ENCODE results near the gene UBXN10.
A peak's percentile ranks its signal among the peaks of the same experiment; 100 is the strongest.

UBXN10 gene

DNA sequence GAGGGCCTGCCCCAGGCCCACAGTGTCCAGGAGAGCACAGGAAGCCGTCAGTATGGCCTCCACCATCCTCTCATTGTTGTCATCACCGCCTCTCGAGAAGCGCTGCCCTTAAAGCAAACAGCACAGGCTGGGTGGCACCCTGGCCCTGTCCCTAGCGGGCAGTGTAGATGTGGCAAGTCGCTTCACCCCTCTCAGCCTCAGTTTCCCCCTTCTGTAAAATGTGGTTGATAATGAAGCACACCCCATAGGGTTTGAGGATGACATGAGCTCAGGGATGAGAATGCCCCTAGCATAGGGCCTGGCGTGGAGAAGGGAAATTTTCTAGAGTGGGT lies 33.3 kb upstream of the UBXN10 start:
- no peak for DNase-seq

DNA sequence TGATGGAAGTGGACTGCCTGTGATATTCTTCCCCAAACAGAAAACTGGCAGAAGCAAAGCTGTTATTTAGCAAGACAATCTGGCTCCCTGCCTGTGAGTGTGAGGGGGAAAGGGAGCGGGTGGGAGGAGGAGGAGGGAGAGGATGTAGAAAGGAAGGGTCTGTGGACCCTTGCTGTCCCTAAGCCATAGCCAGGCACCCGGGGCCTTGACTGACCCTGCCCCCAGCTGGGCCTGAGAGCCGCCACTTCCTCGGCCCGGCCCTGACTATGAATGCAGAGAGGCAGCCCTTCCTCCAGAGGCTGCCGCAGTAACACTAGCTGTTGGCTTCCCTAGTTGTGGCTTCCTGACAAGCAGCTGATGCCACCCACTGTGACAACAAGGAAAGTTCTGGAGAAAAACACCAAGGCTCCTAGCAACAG lies 32.9 kb upstream of the UBXN10 start:
- no peak for DNase-seq

DNA sequence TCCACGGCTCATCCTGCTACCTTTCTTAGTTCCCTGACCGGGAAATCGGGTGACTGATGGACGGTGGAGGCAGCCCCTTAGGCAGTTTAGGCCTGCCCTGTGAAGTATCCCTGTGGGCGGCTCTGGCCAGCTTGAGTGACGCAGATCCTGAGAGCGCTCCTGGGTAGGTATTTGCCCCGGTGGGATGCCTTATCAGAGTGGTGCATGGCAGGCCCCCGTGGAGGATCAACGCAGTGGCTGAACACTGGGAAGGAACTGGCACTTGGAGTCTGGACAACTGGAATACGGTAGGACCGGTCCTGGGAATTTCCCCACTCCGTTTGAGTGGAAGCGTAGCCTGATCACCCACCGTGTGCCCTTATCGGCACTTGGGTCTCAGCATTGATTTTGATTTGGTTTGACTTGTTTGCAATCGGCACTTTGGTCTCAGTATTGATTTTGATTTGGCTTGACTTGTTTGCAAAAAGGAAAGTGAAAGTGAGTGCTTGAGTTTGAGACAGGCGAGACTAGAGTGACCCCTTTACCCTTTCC lies 31.5 kb upstream of the UBXN10 start:
- DNase-seq = no peak

DNA sequence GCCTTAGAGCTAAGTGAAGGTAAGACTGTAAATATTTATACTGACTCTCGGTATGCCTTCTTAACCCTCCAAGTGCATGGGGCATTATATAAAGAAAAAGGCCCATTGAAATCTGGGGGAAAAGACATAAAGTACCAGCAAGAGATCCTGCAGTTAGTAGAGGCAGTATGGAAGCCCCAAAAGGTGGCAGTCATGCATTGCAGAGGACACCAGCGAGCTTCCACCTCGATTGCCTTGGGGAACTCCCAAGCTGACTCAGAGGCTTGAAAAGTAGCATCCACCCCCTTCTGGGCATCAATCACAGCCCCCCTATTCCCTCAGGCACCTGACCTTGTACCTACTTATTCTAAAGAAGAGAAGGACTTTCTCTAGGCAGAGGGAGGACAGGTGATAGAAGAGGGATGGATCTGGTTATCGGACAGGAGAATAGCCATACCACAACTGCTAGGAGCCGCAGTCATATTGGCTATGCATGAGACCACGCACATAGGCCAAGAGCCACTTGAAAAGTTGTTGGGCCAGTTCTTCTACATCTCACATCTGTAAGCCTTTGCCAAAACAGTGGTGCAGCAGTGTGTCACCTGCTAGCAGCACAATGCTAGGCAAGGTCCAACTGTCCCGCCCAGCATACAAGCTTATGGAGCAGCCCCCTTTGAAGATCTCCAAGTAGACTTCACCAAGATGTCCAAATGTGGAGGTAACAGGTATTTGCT lies 27.4 kb upstream of the UBXN10 start:
- DNase-seq = peak; percentile 21

DNA sequence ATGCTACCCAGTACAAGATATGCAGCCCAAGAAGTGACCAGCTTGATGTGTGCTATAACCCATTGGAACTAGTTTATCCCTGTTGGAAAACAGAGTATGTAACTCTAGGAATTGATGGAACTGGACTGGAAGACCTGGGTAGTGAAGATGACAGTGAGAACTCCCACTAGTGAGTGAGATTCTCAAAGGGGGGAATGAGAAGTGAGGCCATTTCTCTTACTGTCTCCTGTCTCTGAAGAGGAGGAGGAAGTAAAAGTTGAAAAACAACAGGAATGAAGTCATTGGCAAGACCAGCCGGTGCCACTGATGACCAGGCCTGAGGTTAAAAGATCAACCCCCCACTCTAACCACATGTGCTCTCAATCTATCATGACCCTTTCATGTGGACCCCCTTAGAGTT lies 25.9 kb upstream of the UBXN10 start:
- DNase-seq = no peak

DNA sequence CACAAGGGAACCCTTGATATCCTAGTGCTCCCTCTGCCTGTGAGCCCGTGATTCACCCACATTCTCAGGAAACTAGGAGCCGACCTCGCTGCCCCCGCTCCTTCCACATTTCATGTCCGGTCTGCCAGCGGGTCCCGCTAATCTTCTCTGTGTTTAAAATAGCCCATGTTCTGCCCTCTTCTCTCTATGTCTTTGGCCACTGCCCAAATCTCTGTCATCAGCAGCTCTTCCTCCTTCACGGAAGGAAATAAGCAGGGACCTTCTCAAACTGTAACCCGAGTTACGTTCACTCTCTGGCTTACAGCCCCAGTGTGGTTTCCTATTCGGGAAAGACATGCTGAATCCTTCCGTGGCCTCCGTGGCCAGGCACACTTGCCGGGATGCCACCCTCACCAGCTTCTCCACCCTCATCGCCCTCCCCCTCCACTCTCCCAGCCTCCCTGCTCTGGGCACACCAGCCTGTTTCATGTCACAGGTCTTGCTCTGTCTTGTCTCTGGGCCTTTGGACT lies 21.1 kb upstream of the UBXN10 start:
- no peak for DNase-seq

DNA sequence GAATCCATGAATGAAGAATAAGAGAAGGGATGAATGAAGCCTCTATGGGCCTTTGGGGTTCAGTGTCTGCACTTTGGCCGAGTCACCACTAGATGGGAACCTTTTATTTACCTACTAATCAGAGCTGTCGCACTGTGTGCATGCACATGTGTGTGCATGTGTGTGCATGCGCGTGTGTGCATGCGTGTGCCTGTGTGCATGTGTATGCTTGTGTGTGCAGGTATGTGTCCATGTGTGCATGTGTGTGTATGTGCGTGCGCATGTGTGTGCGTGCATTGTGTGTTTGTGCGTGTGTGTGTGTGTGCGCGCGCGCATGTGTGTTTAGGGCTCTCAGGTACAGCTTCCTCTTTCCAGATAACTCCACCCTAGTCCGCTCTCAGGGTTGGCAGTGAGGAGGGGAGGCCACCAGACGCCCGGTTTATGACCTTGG lies 20.4 kb upstream of the UBXN10 start:
- DNase-seq = peak; percentile 36

DNA sequence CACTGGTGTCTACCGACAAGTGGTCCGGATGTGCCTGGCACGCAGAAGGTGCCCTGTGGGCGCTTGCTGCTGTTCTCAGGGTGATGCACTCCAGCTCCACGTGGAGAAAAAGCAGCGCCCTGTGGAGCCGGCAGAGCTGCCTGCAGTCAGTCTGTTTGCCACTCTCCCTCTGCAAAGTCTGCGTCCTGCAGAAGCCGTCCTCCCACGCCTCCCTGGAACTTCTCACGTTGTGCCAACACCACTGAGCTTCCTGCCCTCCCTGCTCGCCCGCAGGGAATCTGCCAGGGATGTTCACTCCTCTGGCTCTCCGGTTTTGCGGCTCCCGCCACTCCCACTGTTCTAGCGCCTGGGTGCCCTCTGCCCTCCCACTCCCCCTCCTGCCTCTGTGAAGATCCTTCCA lies 19.8 kb upstream of the UBXN10 start:
- DNase-seq = no peak

DNA sequence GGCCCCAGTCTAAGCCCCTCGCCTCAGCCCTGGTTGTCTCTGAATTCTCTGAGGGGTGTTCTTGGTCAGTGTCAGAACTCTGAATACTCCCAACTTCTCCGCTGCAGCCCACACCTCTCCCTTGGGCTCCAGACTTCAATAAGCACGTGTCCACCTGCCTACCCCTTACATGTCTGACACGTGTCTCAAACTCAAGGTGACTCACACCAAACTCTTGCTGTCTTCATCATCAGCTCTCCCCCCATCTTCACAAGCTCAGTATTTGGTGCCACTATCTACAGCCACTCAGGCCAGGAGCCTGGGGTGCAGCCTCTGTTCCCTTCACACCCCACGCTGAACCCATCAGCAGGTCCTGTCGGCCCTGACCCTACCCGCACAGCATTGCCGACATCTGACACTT lies 18.8 kb upstream of the UBXN10 start:
- no peak for DNase-seq

DNA sequence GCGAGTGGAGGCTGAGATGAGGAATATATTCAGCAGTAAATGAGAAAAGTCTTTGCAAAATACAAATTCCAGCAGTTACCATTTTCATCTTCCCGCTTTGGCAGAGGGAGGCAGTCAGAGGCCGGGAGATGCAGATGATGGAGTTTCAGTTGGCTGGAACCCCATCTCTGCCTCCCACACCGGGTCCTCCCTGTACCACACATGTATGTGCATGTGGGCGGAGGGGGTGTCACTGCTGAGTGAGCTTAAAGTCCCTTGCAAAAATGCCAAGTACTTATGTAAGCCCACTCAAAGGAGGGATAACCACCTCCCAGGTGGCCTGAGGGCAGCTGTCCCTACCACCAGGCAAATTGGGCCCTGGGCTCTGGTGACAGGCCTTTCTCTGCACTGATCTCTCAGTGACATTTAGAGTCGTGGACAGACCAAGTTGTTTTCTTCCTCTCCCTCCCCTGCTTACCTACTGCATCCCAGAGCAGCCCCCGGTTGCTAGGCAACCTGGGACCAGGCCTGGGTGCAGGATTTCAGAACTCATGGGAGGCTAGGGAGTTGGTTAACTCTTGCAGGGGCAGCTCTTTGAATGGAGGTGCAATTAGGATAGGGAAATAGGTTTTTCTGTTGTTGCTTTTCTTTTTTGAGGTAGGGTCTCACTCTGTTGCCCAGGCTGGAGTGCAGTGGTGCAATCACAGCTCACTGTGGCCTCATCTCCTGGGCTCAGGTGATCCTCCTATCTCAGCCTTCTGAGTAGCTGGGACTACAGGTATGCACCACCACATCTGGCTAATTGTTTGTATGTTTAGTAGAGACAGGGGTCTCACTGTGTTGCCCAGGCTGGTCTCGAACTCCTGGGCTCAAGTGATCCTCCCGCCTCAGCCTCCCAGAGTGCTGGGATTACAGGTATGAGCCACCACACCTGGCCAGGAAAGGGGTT lies 17.1 kb upstream of the UBXN10 start:
- no peak for DNase-seq

DNA sequence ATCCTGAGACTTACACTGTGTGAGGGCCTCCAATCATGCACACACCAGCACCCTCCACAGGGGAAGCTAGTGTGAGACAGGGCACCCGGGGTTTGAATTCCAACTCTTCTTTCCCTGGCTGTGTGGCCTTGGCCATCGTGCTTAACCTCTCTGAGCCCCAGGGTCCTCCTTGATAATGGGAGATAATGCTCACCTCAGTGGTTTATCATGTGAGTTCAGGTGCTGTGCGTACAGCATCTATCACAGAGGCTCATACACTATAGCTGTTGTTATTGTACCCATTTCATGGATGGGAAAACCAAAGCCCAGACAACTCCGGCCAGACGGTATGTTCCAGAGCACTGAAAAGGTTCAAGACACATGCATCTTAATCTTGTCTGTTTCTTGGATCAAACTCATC lies 16.0 kb upstream of the UBXN10 start:
- DNase-seq = no peak

DNA sequence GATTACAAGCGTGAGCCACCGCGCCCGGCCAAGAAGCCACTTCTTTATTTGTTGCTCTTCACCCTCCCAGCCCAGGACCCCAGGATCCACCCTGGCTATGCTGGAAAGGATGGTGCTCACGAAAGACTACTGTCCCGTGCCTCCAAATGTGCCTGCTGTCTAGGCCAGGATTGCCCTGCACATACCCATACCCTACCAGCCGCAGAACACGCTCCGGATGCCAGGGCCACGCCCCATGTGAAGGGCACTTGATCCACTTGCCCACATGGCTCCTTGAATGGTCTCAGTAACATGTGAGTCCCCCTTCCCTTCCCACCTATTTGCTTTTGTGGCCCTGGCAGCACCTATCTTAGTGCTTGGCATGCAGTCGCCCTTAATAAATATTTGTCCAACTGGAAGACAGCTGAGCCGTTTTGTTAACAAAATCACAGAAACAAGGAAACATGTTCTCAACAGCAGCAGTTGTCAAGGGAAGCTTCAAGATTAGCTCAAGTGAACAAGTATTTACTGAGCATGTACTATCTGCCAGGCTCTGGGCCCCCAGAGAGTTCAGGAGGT lies 13.8 kb upstream of the UBXN10 start:
- no peak for DNase-seq

DNA sequence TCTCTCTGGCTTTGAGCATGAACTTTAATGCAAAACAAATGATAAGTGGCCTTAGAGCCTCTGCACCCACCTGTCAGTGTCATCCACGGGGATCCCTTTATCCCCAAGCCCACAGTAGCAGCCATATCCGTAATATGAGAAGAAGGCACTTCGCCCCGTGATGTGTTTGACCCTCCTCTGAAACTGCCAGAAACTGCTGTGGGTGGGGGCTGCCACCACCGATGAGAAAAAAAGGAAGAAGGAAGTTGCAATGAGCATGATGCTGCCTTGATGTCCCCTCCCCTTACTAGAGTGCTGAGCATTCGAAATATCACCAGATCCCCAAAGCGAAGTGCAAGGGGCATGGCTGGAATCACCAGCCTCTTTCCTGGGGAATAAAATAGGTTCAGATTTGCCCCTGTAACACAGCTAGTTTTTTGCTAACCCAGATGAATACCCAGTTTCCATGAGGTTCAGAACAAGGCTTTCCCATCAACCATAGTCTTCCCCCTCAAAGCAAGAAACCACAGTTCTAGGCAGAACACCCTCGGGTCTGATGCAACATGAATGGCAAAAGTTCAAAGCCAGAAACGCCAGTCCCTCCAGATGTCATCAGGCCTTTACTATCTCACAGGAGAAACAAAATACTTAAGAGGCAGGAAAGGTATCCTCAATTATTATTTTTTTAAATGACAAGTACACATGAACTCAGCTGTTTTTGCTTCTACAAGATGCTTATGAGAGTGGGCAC lies 10.8 kb upstream of the UBXN10 start:
- DNase-seq = no peak

DNA sequence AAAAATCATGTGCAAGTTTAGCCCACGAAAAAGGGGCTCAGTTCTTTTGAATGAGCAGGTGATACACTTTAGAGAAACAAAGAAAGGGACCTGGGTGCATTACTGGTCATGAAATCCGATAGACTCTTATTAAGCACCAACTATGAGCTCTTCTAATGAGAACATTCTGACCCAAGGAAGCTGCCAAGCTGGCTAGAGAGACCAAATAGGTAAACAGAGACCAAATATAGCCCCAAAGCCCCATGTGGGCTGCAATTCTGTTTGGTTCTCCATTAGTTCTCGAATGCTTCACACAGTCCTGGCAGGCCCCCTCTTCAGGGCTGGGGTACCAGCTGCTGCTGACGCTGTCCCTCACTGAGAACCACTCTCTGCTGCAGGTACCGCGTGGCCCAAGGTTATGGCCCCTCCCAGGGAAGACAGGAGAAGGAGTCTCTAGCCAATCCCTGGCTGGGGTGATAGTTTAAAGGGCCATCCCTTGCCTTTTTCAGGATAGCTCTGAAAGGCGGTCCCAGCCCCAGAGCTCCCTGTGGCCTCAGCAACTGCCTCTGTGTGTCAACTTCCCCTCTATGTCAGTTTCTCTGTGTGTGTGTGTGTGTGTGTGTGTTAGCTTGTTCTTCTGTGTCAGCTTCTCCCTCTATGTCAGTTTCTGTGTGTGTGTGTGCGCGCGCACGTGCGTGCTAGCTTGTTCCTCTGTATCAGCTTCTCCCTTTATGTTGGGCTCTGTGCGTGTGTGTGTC lies 7.1 kb upstream of the UBXN10 start:
- no peak for DNase-seq

DNA sequence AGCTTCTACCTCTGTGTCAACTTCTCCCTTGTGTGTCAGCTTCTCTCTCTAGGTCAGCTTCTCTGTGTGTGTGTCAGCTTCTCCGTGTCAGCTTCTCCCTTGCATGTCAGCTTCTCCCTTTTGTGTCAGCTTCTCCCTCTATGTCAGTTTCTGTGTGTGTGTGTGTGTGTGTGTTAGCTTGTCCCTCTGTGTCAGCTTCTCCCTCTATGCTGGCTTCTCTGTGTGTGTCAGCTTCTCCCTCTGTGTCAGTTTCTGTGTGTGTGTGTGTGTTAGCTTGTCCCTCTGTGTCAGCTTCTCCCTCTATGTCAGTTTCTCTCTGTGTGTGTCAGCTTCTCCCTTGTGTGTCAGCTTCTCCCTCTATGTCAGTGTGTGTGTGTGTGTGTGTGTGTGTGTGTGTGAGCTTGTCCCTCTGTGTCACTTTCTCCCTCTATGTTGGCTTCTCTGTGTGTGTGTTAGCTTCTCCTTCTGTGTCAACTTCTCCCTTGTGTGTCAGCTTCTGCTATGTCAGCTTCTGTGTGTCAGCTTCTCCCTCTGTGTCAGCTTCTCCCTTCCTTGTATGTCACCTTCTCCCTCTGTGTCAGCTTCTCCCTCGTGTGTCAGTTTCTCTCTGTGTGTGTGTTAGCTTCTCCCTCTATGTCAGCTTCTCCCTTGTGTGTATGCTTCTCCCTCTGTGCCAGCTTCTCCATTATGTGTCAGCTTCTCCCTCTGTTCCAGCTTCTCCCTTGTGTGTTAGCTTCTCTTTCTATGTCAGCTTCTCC lies 6.3 kb upstream of the UBXN10 start:
- no peak for DNase-seq

DNA sequence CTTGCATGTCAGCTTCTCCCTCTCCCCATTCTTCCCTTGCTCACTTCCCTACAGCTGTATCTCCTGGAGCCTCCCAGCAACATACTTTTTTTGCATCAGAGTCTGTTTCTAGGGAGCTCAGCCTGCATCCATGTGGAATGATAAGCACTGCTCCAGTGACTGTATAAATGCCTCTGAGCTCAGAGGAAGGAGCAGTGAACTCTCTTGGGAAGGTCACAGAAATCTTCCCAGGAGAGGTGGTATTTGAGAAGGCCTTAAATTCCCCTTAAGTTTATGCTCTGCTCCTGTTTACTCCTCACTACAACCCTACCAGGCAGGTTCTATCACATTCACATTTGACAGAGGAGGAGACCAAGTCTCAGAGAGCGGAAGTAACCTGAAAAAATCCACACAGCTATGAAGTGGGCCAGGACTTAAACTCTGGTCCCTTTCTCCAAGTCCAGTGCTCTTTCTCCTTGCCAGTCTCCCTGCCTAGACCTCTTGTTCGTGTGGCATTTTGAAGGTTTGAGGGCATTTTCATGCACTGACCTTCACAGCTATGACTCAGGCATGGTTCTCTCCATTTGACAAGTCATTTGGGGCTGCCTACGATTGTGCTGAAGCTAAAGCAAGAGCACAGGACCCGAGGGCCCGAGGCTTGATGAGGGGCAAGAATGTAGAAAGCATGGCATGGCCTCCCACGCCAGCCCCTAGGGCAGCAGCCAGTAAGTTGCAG lies 5.6 kb upstream of the UBXN10 start:
- no peak for DNase-seq

DNA sequence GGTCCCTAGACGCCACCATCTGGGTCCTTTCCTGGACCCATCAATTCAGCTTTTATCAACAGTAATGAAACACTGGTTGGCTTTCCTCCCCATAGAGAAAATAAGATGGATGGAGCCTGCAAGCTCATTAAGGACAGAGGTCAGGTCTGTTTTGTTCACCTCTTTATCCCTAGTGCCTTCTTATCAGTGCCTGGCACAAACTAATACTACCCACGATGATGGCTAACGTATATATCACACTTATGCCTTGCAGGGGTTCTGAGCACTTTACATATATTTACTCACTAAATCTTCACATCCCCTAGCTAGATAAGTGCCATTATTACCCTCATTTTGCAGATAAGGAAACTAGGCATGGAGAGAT lies 5.1 kb upstream of the UBXN10 start:
- no peak for DNase-seq

DNA sequence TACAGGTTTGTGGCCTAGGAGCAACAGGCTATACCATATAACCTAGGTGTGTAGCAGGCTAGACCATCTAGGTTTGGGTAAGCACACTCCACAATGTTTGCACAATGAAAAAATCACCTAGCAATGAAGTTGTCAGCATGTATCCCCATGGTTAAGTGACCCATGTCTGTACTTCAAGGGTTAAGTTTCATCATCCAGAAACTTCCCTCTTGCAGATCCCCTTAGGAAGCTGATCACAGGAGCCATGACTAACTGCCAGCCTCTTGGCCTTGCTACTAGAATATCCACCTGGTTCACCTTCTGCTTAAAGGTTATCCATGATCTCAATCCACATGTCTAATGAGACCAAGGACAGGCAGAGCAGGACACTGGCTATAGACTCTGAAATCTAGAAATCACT lies 3.5 kb upstream of the UBXN10 start:
- DNase-seq = no peak

DNA sequence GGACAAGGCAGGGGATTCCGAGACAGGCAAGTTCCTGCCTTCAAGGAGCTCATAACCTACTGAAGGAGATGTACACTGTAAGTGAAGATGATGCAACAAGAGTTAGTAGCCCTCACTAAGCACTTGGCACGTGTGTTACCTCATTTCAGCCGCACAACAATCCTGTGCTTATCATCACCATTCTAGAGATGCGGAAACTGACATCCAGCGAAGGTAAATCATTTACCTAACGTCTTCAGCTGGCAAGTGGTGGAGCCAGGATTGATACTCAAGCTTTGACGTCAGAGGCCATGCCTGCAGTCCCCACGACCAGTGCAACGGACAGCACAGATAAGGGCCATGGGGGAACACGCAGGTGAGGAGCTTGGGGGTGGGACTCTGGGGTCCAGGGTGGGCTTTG lies 2.9 kb upstream of the UBXN10 start:
- DNase-seq = no peak

DNA sequence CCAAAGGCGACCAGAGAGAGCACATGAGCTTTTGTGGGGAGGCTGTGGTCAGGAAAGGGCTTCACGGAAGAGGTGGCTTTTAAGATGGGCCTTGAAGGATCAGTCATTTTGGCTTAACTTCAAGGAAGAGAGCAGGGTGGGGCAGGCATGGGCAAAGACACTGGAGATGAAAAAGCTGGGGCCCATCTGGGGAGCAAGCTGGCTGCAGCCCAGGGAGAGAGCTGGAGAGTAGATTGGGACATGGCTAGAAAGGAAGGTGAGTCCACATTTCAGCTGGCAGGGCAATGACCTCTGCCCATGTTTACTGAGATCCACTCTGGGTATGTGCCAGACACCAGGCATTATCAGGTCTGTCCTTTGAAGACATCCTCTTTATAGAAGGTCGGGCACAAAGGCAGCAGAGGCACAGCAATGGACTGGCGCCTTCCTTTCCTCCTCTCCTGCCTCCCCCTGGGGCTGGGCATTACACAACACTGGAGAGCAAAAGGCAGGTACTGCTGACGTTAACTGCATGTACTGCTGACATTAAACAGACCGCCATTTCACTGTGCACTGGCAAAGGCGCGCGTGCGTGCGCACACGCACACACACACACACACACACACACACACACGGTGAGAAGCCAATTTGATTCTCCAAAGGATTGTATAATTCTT lies 2.2 kb upstream of the UBXN10 start:
- DNase-seq = no peak

Measured in activated CD4-positive, alpha-beta T cell treated with anti-CD3 and anti-CD28 coated beads, Interleukin-10, Interleukin-2, amounts not matched to agents 100 ng/mL and 50 ng/mL, durations not matched to agents 16 hours and 8 hours (primary cell).